ENCODE results near the gene METTL25.

DNA sequence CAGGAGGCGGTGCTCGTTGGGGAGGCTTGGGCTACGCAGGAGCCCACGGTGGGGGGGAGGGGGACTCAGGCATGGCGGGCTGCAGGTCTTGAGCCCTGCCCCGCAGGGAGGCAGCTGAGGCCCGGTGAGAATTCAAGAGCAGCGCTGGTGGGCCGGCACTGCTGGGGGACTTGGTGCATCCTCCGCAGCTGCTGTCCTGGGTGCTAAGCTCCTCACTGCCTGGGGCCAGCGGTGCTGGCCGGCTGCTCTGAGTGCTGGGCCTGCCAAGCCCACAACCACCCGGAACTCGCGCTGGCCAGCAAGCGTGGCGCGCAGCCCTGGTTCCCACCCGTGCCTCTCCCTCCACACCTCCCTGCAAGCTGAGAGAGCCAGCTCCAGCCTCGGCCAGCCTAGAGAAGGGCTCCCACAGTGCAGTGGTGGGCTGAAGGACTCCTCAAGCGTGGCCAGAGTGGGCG, 3.2 kb downstream of the METTL25 start:
- TF ChIP-seq, protein P1, sequence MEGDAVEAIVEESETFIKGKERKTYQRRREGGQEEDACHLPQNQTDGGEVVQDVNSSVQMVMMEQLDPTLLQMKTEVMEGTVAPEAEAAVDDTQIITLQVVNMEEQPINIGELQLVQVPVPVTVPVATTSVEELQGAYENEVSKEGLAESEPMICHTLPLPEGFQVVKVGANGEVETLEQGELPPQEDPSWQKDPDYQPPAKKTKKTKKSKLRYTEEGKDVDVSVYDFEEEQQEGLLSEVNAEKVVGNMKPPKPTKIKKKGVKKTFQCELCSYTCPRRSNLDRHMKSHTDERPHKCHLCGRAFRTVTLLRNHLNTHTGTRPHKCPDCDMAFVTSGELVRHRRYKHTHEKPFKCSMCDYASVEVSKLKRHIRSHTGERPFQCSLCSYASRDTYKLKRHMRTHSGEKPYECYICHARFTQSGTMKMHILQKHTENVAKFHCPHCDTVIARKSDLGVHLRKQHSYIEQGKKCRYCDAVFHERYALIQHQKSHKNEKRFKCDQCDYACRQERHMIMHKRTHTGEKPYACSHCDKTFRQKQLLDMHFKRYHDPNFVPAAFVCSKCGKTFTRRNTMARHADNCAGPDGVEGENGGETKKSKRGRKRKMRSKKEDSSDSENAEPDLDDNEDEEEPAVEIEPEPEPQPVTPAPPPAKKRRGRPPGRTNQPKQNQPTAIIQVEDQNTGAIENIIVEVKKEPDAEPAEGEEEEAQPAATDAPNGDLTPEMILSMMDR (conservative IDR thresholded peaks at IDR 0.05; ENCODE audit: low read length), result no peak
- no peak for TF ChIP-seq EZH2phosphoT487 (IDR thresholded peaks at IDR 0.05; ENCODE audit: borderline replicate concordance, low read depth, low read length)
